Mesenchymal stem cell (in vitro differentiated cells and primary cell): ENCODE results near the gene PSORS1C1.

ENCODE experiments used
- DNase-seq: peaks from one replicate; pipeline ENCODE4 v3.0.0-alpha.2; 2013
- H2AFZ ChIP-seq: one replicate; pipeline ENCODE4 v1.6.1; 2013; ENCODE audit warnings: low read depth, mild to moderate bottlenecking, control low read depth, inconsistent platforms, low read length, moderate library complexity
- H2AK5ac ChIP-seq: 2 replicates; pipeline ENCODE4 v1.6.1; 2013; ENCODE audit warnings: low read length, moderate library complexity, mild to moderate bottlenecking, inconsistent platforms; ENCODE audit not compliant: severe bottlenecking
- H2BK120ac ChIP-seq: one replicate; pipeline ENCODE4 v1.6.1; 2013; ENCODE audit warnings: low read depth, mild to moderate bottlenecking, inconsistent platforms, low read length, moderate library complexity
- H2BK12ac ChIP-seq, 2 experiments: one replicate each; pipeline ENCODE4 v1.6.1; 2013; ENCODE audit warnings: inconsistent platforms in 2 of 2, low read length in 2 of 2, mild to moderate bottlenecking in 2 of 2, moderate library complexity in 2 of 2, control low read depth in 1 of 2
- H2BK15ac ChIP-seq: one replicate; pipeline ENCODE4 v1.6.1; 2013; ENCODE audit warnings: mild to moderate bottlenecking, low read depth, inconsistent platforms; ENCODE audit not compliant: poor library complexity, severe bottlenecking
- H2BK5ac ChIP-seq: 2 replicates; pipeline ENCODE4 v1.6.1; 2013; ENCODE audit warnings: low read depth, mild to moderate bottlenecking, low read length, control low read depth, inconsistent platforms; ENCODE audit not compliant: poor library complexity, severe bottlenecking
- H3K14ac ChIP-seq, 2 experiments: one replicate each; pipeline ENCODE4 v1.6.1; 2013; ENCODE audit warnings: inconsistent platforms in 2 of 2, low read length in 2 of 2, control low read depth in 1 of 2, mild to moderate bottlenecking in 1 of 2, moderate library complexity in 1 of 2
- H3K18ac ChIP-seq, 2 experiments: one replicate each; pipeline ENCODE4 v1.6.1; 2013; ENCODE audit warnings: inconsistent platforms in 2 of 2, low read length in 2 of 2, control low read depth in 1 of 2, low read depth in 1 of 2, mild to moderate bottlenecking in 1 of 2
- H3K23ac ChIP-seq, 2 experiments: one replicate each; pipeline ENCODE4 v1.6.1; 2013; ENCODE audit warnings: inconsistent platforms in 2 of 2, low read length in 2 of 2, mild to moderate bottlenecking in 2 of 2, moderate library complexity in 2 of 2, control low read depth in 1 of 2
- H3K27ac ChIP-seq: 2 replicates; pipeline ENCODE4 v1.5.1; 2013; ENCODE audit warnings: mild to moderate bottlenecking, moderate library complexity, low read length, control low read depth, inconsistent platforms; ENCODE audit not compliant: poor library complexity, severe bottlenecking
- H3K27me3 ChIP-seq, 2 experiments: 2 replicates each; pipeline versions ENCODE4 v1.6.1 to v1.7.0; 2013; ENCODE audit warnings: low read length in 2 of 2, mild to moderate bottlenecking in 2 of 2, moderate library complexity in 2 of 2, control low read depth in 1 of 2, inconsistent platforms in 1 of 2; ENCODE audit not compliant: control insufficient read depth in 1 of 2, insufficient read depth in 1 of 2
- H3K36me3 ChIP-seq, 2 experiments: 2 replicates each; pipeline versions ENCODE4 v1.6.1 to v1.7.0; 2013; ENCODE audit warnings: low read length in 2 of 2, control low read depth in 1 of 2, inconsistent platforms in 1 of 2, low read depth in 1 of 2, mild to moderate bottlenecking in 1 of 2; ENCODE audit not compliant: insufficient read depth in 2 of 2, control insufficient read depth in 1 of 2
- H3K4ac ChIP-seq, 2 experiments: one replicate each; pipeline ENCODE4 v1.6.1; 2013; ENCODE audit warnings: inconsistent platforms in 2 of 2, low read length in 2 of 2, mild to moderate bottlenecking in 2 of 2, moderate library complexity in 2 of 2, control low read depth in 1 of 2, low read depth in 1 of 2
- H3K4me1 ChIP-seq: 2 replicates; pipeline ENCODE4 v1.6.1; 2013; ENCODE audit warnings: low read depth, low read length, control low read depth; ENCODE audit not compliant: control insufficient read depth, insufficient read depth
- H3K4me2 ChIP-seq: 2 replicates; pipeline ENCODE4 v1.6.1; 2013; ENCODE audit warnings: low read length, mild to moderate bottlenecking, inconsistent platforms; ENCODE audit not compliant: poor library complexity, severe bottlenecking
- H3K4me3 ChIP-seq, 2 experiments: 2 replicates each; pipeline versions ENCODE4 v1.5.1 to v1.7.0; 2013; ENCODE audit warnings: low read length in 2 of 2, mild to moderate bottlenecking in 2 of 2, control low read depth in 1 of 2, low read depth in 1 of 2; ENCODE audit not compliant: insufficient read depth in 1 of 2
- H3K79me1 ChIP-seq: replicated peaks from 2 replicates; pipeline ENCODE4 v1.6.1; 2013; ENCODE audit warnings: mild to moderate bottlenecking, control low read depth, low read length, inconsistent platforms; ENCODE audit not compliant: poor library complexity, severe bottlenecking
- H3K9ac ChIP-seq: 2 replicates; pipeline ENCODE4 v1.7.0; 2013; ENCODE audit warnings: mild to moderate bottlenecking, low read length, moderate library complexity
- H3K9me3 ChIP-seq: 2 replicates; pipeline ENCODE4 v1.7.0; 2013; ENCODE audit warnings: mild to moderate bottlenecking, low read length; ENCODE audit not compliant: control insufficient read depth
- H4K8ac ChIP-seq: one replicate; pipeline ENCODE4 v1.6.1; 2013; ENCODE audit warnings: inconsistent platforms, mild to moderate bottlenecking, low read length, moderate library complexity
- H4K91ac ChIP-seq: one replicate; pipeline ENCODE4 v1.6.1; 2013; ENCODE audit warnings: mild to moderate bottlenecking, low read length, inconsistent platforms
- WGBS: methylation state at CpG from one replicate; pipeline ENCODE4 v1.1.7; 2013; ENCODE audit warnings: mixed read lengths; 5-methylcytosine and 5-hydroxymethylcytosine counted together

Gene PSORS1C1

DNA sequence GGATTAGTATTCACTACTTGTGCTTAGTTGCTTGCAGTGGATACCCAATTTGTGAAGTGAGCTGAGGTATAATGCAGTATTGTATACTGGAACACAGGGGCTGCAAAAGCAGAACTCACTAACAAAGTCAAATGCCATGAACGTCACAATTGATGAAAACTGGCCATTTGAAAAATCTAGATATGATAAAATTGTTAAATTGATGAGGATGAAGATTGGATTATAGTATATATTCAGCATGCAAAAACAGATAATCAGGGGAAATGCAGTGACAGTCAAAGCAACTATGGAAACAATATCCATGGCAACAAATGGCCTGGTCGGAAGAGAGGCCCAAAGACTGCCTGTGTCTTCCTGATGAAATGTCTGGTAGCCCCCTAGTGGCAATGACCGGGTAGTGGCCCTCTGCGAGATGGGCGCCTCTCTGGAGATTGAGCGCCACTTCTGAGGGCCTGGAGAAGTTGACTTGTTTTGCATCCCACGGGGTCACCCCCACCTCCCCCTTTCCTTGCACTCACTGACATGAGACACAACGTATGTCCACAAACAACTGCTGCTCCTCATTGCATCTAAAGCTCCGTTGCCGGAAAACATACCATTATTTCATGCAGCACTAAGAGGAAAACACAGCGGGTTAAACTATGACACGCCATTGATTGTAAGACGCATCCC is 45.8 kb upstream of the PSORS1C1 start:
- H3K36me3 ChIP-seq: no peaks in the 10 kb centered on the region
- no peak overlapping the region for H2BK12ac ChIP-seq
- H3K27ac ChIP-seq: no peak overlapping the region
- no peak overlapping the region for H4K8ac ChIP-seq
- H2BK5ac ChIP-seq: no peak overlapping the region
- no peak overlapping the region for H4K91ac ChIP-seq
- no peak overlapping the region for H3K9ac ChIP-seq
- H3K27me3 ChIP-seq: peaks cover 0 to 13% of the 10 kb centered on the region in 2 experiments
- no peak overlapping the region for H3K4me2 ChIP-seq
- no peak overlapping the region for H3K14ac ChIP-seq
- H3K4me1 ChIP-seq: peaks cover 10% of the 10 kb centered on the region
- no peak overlapping the region for H3K4me3 ChIP-seq
- H2BK120ac ChIP-seq: no peak overlapping the region
- WGBS: 28% methylated on average over 10 of the region's 13 CpGs
- no peaks in the 10 kb centered on the region for H3K9me3 ChIP-seq
- H2AK5ac ChIP-seq: no peak overlapping the region
- H3K79me1 ChIP-seq: no peaks in the 10 kb centered on the region
- H3K18ac ChIP-seq: no peak overlapping the region
- no peak overlapping the region for H2AFZ ChIP-seq
- H3K23ac ChIP-seq: no peak overlapping the region
- no peak overlapping the region for H2BK15ac ChIP-seq
- DNase-seq: peak; percentile 86
- no peak overlapping the region for H3K4ac ChIP-seq

DNA sequence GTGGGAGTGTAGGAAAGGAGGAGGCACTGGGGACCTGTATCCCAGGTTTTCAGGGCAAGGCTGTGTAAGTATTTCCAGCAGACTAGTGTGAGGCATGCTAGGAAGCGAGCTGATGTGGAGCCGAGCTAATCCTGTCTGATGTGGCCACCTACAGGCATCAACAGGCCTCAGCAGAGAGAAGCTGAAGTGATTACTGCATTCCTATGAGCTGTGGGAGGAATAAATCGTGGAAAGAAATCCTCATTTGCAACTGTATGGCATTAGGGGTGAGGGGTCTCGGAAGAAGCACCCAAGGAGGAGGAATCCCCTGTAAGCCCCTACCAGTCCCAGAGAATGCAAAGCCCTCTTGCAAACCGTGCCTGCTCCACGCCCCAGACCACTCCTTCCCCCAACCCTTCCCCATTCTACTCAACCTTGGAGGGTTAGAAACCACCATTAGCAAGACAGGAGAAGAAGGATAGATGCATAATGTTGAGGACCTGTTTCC is 43.8 kb upstream of the PSORS1C1 start:
- Histone ChIP-seq H2BK15ac (no peak overlapping the region), H3K36me3 (no peaks in the 10 kb centered on the region), H3K4ac (no peak overlapping the region), H3K27me3 (peaks cover 0 to 5% of the 10 kb centered on the region in 2 experiments), H2AK5ac (no peak overlapping the region), H3K23ac (no peak overlapping the region), H2BK12ac (no peak overlapping the region), H2BK5ac (no peak overlapping the region), H3K9me3 (no peaks in the 10 kb centered on the region), H4K8ac (no peak overlapping the region), H2AFZ (no peak overlapping the region), H3K4me2 (no peak overlapping the region), H3K14ac (no peak overlapping the region), H3K9ac (no peak overlapping the region), H3K4me3 (no peak overlapping the region), H3K18ac (no peak overlapping the region), H4K91ac (no peak overlapping the region), H3K4me1 (peaks cover 10% of the 10 kb centered on the region), H3K27ac (no peak overlapping the region), H3K79me1 (no peaks in the 10 kb centered on the region), H2BK120ac (no peak overlapping the region)
- peak; percentile 83 for DNase-seq
- 19% methylated on average over 6 of the region's 6 CpGs for WGBS

DNA sequence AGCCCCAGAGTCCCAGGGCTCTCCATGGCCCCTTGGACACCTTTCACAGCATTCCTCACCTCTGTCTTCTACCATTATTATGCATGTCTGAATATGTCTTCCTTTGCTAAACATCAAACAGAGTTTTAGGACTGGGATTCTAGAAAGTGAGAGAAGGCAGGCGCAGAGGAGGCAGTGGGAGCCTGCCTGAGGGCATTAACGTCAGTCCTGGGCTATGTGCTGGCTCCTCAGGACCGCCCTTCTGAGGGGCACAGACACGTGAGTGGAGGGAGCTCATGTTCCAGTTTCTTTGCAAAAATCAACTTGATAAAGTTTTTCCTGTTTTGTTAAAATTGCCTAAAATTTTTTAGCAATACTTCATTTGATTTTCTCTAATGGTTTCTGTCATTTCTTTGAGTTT is 40.2 kb upstream of the PSORS1C1 start:
- no peak overlapping the region for H3K14ac ChIP-seq
- H3K27ac ChIP-seq: no peak overlapping the region
- H4K8ac ChIP-seq: no peak overlapping the region
- peaks cover 8% of the 10 kb centered on the region for H3K4me1 ChIP-seq
- H3K9me3 ChIP-seq: no peaks in the 10 kb centered on the region
- H3K23ac ChIP-seq: no peak overlapping the region
- no peaks in the 10 kb centered on the region for H3K79me1 ChIP-seq
- H3K4me2 ChIP-seq: no peak overlapping the region
- no peak overlapping the region for H2BK5ac ChIP-seq
- H3K9ac ChIP-seq: no peak overlapping the region
- no peak for DNase-seq
- no peak overlapping the region for H3K4me3 ChIP-seq
- no peaks in the 10 kb centered on the region for H3K27me3 ChIP-seq
- WGBS: 88% methylated on average over 2 of the region's 4 CpGs
- no peaks in the 10 kb centered on the region for H3K36me3 ChIP-seq
- H2AFZ ChIP-seq: no peak overlapping the region
- H2BK120ac ChIP-seq: no peak overlapping the region
- H2BK12ac ChIP-seq: no peak overlapping the region
- no peak overlapping the region for H3K4ac ChIP-seq
- peak overlapping the region; percentile 52 for H4K91ac ChIP-seq
- no peak overlapping the region for H2AK5ac ChIP-seq
- H3K18ac ChIP-seq: no peak overlapping the region
- H2BK15ac ChIP-seq: no peak overlapping the region

DNA sequence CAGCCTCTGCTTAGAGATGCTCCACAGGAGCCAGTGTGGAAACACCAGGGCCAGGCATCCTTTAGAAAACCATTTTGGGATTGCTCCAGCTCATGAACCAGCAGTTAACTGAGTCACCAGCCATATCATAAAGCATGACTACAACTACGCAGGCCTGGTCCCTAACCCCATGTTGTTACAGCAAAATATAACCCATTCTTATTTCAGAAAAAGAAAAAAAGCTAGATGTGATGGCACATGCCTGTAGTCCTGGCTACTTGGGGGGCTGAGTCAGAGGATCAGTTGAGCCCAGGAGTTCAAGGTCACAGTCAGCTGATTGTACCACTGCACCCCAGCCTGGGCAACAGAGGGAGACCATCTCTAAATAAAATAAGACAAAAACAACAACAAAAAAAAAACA is 39.1 kb upstream of the PSORS1C1 start:
- H4K8ac ChIP-seq: no peak overlapping the region
- no peaks in the 10 kb centered on the region for H3K27me3 ChIP-seq
- no peak overlapping the region for H3K4me2 ChIP-seq
- DNase-seq: peak; percentile 41
- no peak overlapping the region for H3K4ac ChIP-seq
- H2BK12ac ChIP-seq: no peak overlapping the region
- peaks cover 10% of the 10 kb centered on the region for H3K4me1 ChIP-seq
- H2BK15ac ChIP-seq: no peak overlapping the region
- peak overlapping the region; percentile 16 for H3K9ac ChIP-seq
- no peak overlapping the region for H3K23ac ChIP-seq
- no peak overlapping the region for H2AK5ac ChIP-seq
- WGBS: 71% methylated on average over 1 of the region's 1 CpG
- H3K4me3 ChIP-seq: no peak overlapping the region
- no peak overlapping the region for H4K91ac ChIP-seq
- no peaks in the 10 kb centered on the region for H3K9me3 ChIP-seq
- H3K79me1 ChIP-seq: no peaks in the 10 kb centered on the region
- no peak overlapping the region for H2BK5ac ChIP-seq
- H3K14ac ChIP-seq: no peak overlapping the region
- no peaks in the 10 kb centered on the region for H3K36me3 ChIP-seq
- no peak overlapping the region for H2BK120ac ChIP-seq
- no peak overlapping the region for H2AFZ ChIP-seq
- H3K27ac ChIP-seq: no peak overlapping the region
- no peak overlapping the region for H3K18ac ChIP-seq
